NCI-H1417 treated with DMSO at 0.1 percent for 48 hours (cell line): Measurements from ENCODE around the gene SLC12A6.

ENCODE experiments used
- DNase-seq: peaks from one replicate; lab custom pipeline; 2025; lab: John Stamatoyannopoulos, UW

SLC12A6 gene

GRCh38 chr15:34259566-34259965 lies 78.0 kb downstream of the SLC12A6 start:
- no peak for DNase-seq

- DNase-seq, result no peak
Measured at GRCh38 chr15:34258151-34258550, 79.4 kb downstream of the SLC12A6 start.

GRCh38 chr15:34252545-34252944 lies 85.0 kb downstream of the SLC12A6 start:
- no peak for DNase-seq

DNA sequence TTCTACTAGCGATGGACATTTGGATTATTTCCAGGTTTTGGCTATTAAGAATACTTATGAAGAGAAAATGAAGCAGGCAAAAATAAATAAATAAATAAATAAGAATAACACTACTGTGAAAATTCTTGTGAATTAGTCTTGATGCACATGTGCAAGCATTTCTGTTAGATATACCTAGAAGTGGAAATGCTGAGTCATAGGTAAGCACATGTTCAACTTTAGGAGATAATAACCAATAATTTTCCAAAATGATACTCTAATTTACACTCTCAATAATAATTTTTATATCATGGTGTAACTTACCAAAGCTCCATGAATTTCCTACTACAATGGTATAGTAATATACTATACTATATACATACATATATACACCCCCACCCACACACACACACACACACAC lies 89.4 kb downstream of the SLC12A6 start:
- DNase-seq, result no peak

- no peak for DNase-seq
Measured at GRCh38 chr15:34246276-34246976, 91.2 kb downstream of the SLC12A6 start.

GRCh38 chr15:34243226-34243625 lies 94.4 kb downstream of the SLC12A6 start:
- DNase-seq, result no peak

DNA sequence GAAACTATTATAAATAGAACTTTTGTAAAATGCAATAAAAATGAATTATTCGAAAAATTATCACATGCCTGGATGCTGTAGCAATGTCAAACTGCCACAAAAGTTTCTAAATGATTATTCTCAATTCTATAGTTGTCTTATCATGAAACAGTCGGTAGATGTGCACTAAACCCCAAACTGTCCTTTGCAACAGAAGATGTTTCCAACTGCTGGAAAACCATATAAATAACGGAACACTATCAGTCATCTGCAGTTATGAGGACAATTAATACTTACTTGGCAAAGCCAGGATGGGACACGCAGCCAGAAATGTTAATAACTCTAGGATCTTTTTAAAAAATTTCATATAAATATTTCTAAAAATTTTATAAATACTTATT lies 95.3 kb downstream of the SLC12A6 start:
- DNase-seq, result no peak

DNA sequence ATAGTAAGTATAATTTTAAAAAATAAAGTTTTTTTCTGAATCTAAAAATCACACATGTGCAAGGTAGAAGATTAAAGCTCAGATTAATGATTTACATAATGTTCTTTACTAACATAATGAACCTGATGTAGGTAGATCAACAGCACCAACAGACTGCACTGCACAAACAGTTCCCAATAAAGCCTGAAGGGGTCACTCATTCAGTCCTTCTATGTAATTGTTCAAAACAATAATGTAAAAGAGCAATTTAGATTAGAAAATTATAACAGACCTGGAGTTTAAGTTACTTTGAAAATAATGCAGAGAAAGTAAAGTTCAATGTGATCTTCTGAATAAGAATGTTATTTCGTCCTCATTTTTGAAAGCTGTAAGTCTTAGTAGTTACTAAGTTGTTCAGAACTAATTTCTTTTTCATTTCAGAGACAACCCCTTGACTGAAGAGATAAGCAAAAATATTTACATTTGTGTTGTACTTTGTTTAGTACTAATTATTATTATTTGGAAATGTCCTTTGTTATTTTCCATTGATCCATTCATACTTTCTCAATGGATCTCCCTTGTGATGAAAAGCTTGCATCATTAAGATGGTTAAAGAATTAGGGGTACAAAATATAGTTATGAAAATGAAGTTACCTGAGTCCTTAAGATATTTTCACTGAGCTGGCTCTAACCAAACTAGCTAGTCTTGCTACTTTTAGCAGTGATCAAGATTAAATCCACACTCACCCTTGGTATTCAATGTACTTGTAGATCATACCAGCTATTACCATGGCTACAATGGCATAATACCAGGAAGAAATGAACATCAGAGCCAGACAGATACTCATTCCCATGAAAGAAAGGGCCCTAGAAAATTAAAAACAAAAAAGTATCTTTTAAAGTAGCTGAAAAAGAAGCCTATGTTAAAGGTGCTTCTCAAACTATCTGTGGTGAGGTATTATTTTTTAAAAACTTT lies 95.9 kb downstream of the SLC12A6 start:
- no peak for DNase-seq

DNA sequence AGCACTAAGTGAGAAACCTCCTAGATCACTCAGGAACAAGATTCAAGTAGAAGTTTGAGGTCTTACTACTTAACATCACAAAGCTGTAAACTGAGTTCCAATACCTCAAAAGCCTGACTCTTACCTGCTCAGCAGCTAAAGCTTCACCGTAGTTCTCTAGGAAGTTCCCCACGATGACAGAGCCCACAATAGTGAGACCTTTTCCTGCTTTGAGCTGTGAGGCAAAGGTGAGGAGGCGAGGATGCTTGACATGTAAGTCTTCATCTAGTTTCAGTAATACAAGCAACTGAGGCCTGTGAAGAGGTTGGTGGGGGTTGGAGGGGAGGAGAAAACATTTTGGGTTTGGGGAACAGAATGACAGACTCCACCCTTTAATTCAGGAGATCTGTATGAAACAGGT lies 97.0 kb downstream of the SLC12A6 start:
- DNase-seq, result no peak

GRCh38 chr15:34239151-34239808 lies 98.3 kb downstream of the SLC12A6 start:
- no peak for DNase-seq

GRCh38 chr15:34233614-34234013 lies 104.0 kb downstream of the SLC12A6 start:
- no peak for DNase-seq

- no peak for DNase-seq
Measured at GRCh38 chr15:34223904-34224596, 113.5 kb downstream of the SLC12A6 start.

GRCh38 chr15:34217587-34218225 lies 119.9 kb downstream of the SLC12A6 start:
- no peak for DNase-seq

DNA sequence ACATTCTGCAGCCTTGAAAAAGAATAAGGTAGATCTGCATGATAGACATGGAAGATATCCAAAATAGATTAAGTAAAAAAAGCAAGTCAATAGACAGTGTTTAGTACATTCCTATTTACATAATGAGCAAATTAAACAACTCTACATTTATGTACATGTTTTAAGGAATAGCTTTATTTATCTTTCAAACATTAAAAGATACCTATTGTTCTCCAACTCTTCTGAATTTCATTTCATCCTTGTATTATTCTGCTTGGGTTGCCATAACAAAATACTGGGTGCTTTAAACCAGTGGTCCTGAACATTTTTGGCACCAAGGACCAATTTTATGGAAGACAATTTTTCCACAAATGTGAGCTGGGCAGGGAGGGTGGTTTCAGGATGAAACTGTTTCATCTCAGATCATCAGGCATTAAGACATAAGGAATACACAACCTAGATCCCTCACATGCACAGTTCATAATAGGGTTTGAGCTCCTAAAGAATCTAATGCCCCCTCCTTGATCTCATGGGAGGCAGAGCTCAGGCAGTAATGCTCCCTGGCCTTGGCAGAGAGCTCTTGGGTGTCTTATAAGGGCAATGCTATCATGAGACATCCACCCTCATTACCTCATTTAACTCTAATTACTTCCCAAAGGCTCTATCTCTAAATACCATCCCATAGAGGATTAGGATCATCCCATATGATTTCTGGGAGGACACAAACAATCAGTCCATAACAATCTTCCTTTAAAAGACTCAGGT lies 120.9 kb downstream of the SLC12A6 start:
- DNase-seq, result no peak

DNA sequence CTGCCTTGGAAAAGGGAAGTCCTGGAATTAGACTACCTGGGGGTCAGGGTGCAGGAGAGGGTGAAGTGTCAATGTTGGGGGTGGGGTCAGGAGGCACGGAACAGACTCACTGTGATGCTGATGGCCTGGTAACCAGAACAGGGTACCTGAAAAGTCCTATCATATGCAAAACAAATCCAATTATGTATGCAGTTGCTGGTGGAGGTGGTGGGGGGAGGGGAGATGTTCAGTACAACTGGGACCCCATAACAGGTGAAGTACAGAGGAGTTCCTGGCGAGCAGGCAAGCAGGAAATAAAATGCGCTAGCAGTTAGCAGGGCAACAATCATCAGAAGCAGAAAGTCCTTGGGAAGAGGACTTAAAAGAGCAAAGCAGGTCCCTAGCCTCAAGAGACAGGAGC lies 123.4 kb downstream of the SLC12A6 start:
- no peak for DNase-seq

DNA sequence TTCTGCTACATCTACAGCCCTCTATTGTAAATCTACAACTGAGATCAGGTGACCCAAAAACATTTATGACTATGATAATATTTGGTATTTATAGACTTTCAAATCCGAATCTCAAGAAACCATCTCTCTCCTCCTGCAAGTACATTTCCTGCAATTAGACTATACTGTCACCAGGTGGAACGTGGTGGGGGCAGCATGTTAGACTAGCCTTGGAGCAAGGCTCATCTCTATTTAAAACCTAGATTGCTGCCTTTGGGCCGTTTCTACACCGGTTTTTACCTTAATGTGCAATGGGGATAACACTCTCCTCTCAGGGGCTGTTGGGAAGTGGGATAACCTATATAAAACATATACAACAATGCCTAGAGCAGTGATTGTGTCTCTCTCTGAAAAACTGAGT lies 123.9 kb downstream of the SLC12A6 start:
- DNase-seq, result no peak

GRCh38 chr15:34209421-34210282 lies 127.9 kb downstream of the SLC12A6 start, which contains the start of gene KATNBL1:
TSS of gene KATNBL1 (minus strand) at chr15:34210096. CDS start at chr15:34163676, 46,420 bp downstream.
- peak; percentile 81 for DNase-seq

DNA sequence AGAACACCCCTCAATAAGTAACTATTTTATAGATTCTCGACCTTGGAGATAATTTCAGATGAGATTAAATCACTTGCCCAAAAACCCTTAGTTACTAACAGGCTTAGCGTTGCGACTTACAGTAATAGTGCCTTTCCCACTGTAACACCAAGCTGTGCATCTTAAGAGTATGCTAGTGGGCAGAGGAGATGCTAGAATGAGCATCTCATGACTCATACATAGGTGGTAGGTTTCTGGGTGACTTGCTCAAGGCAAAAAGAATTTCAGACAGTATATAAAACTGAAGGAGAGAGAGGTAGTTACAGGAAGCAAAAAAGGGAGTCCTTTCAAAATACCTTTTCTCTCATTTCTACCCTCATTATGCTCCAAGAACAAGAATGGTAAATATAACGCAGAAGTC lies 131.6 kb downstream of the SLC12A6 start:
- DNase-seq, result no peak

GRCh38 chr15:34203936-34204335 lies 133.6 kb downstream of the SLC12A6 start:
- DNase-seq, result no peak

- no peak for DNase-seq
Measured at GRCh38 chr15:34203305-34203704, 134.3 kb downstream of the SLC12A6 start.
